ENCODE data around the gene YWHAE. TPM values are rescaled to one million over a fixed set of nuclear protein-coding genes. Genes with fewer than 3 reads are reported as not detected.

The YWHAE gene
- total and polyA plus RNA-seq, 2 of the 4 experiments (the other 2 are of a cell fraction), result 358 to 774 TPM

DNA sequence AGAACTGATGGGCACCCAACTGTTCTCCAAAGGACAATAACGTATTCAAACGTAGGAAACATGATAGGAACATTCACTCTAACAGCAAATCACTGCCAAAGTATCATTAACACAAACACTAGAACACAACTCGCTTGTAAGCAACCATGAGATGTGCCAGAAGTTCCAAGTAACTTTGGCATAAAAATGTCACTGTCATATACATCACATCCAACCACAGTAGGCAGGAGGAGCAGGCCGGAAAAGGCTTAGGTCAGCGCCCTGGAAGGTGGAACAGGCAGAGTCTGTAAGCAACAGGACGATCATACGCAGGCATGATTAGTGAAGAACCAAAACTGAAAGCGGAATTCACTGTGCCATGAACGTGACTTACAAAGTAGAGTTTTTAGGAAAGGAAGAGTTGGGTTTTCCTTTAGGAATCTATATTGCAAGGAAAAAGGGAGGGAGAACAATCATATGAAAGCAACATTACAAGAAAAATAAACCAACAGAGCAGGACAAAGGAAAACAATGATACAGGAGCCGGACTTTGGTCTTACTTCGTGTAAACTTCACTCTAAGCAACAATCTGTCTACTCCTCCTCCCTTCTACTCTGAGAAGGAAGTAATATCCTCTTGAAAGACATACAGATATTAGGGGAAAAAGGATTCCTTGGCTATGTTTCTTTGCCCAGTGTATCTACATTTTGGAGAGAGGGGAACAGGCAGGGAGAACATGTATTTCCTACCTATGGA, 52.3 kb downstream of the YWHAE start:
- Histone ChIP-seq H3K23ac (ENCODE audit: low read depth, low read length) (peak overlapping the region; percentile 56; the same call in 1 of the 2 replicates), H2AK5ac (ENCODE audit: low read depth, low read length) (no peak overlapping the region), H4K8ac (ENCODE audit: low read depth in 2 of 2, low read length in 2 of 2) (peak overlapping the region in 1 of 2 experiments; percentile 40; a peak in 1 of 4 replicates), H3K79me1 (ENCODE audit: low read depth in 1 of 2, low read length in 2 of 2) (peaks cover 36 to 66% of the 10 kb centered on the region in 2 experiments), H3K18ac (ENCODE audit: low read depth, low read length) (no peak overlapping the region), H3K4me3 (ENCODE audit: insufficient read depth, low read depth, low read length) (no peak overlapping the region), H3K27me3 (ENCODE audit: control insufficient read depth, insufficient read depth, low read length) (no peaks in the 10 kb centered on the region), H4K5ac (ENCODE audit: low read depth, low read length) (no peak overlapping the region), H2BK15ac (ENCODE audit: low read depth, low read length) (no peak overlapping the region), H4K91ac (ENCODE audit: insufficient read depth, low read depth, low read length) (0 out of 2 replicates have a peak overlapping the region, but pooled peaks have one; percentile 28), H3K9ac (ENCODE audit: low read depth, low read length) (no peak overlapping the region), H3K36me3 (ENCODE audit: control insufficient read depth, insufficient read depth, low read length) (peaks cover 42% of the 10 kb centered on the region), H2BK5ac (ENCODE audit: low read depth, low read length, poor library complexity, severe bottlenecking) (no peak overlapping the region), H3K9me1 (ENCODE audit: insufficient read depth, low read length) (peaks cover 7% of the 10 kb centered on the region), H3K4ac (ENCODE audit: low read depth, low read length) (peak overlapping the region; percentile 48; the same call in 1 of the 2 replicates), H3K27ac (ENCODE audit: insufficient read depth, low read length) (no peak overlapping the region), H2BK20ac (ENCODE audit: low read depth, low read length) (no peak overlapping the region), H3K4me2 (ENCODE audit: low read depth, low read length) (peak overlapping the region; percentile 1; the same call in 1 of the 2 replicates), H2AFZ (replicated peaks; ENCODE audit: low read length, poor library complexity) (no peak overlapping the region), H4K20me1 (ENCODE audit: insufficient read depth, low read length) (peaks cover 85% of the 10 kb centered on the region), H3K4me1 (ENCODE audit: control insufficient read depth, insufficient read depth, low read length) (no peaks in the 10 kb centered on the region), H3K14ac (replicated peaks; ENCODE audit: low read depth, low read length) (no peak overlapping the region), H2AK9ac (replicated peaks; ENCODE audit: low read depth, low read length, poor library complexity) (no peak overlapping the region), H3K56ac (ENCODE audit: extremely low read depth, insufficient read depth, low read length) (no peak overlapping the region), H2BK120ac (ENCODE audit: low read depth, low read length) (no peak overlapping the region), H3K9me3 (ENCODE audit: control insufficient read depth, insufficient read depth, low read length) (no peaks in the 10 kb centered on the region)
- dilution Hi-C loops (cut with HindIII; ENCODE audit: low sequenced_read_pairs, unreplicated experiment), result no loop called here
- 60% methylated on average over 2 of the region's 11 CpGs; no CpG with 5 or more reads in 1 of the 2 experiments for WGBS, 2 experiments (ENCODE audit: extremely low coverage in 2 of 2, insufficient read length in 1 of 2)
- BruUV-seq (replicated peaks), result no TSS peak
- TF ChIP-seq POLR2A (IDR thresholded peaks at IDR 0.05; ENCODE audit: low read depth, low read length) (no peak), MAZ (IDR thresholded peaks at IDR 0.05; ENCODE audit: borderline replicate concordance, low read depth, low read length) (no peak), MAFK (IDR thresholded peaks at IDR 0.05; ENCODE audit: low read depth, low read length) (0 out of 2 replicates have a peak, but pooled peaks have one; percentile 11), FOS (IDR thresholded peaks at IDR 0.05; ENCODE audit: low read depth, low read length) (no peak), RAD21 (IDR thresholded peaks at IDR 0.05; ENCODE audit: low read length) (no peak)
- intact Hi-C loops (cut with micrococcal nuclease), result no loop called here
- ChIA-PET CTCF (no interaction called here), POLR2A (ENCODE audit: unreplicated experiment) (no interaction called here)
- in situ Hi-C loops (cut with MboI; ENCODE audit: low sequenced_read_pairs), result no loop called here
- DNase-seq, result peak; percentile 16
- ATAC-seq (ENCODE audit: low read depth), result no peak; the same call in 1 of the 2 replicates
